SJSA1 (cell line): ENCODE data around the gene ABCB6. TPM values are rescaled to one million over a fixed set of nuclear protein-coding genes. Genes with fewer than 3 reads are reported as not detected.

Experiments used
- DNase-seq, 2 experiments: peaks; one replicate each; pipeline ENCODE4 v3.0.0-alpha.2; 2015 to 2020; ENCODE audit warnings: low spot score in 2 of 2, low read depth in 1 of 2
- H3K27ac ChIP-seq: fragments of 250-450 bp; sonication (Bioruptor Pico); 2 replicates; pipeline ENCODE4 v1.5.1; 2020; ENCODE audit warnings: mild to moderate bottlenecking, moderate library complexity
- H3K27me3 ChIP-seq: fragments of 250-450 bp; sonication (Bioruptor Pico); replicated peaks from 2 replicates; pipeline ENCODE4 v1.5.1; 2020; ENCODE audit warnings: mild to moderate bottlenecking, moderate library complexity
- H3K36me3 ChIP-seq: fragments of 250-450 bp; sonication (Bioruptor Pico); 2 replicates; pipeline ENCODE4 v1.5.1; 2020; ENCODE audit warnings: mild to moderate bottlenecking
- H3K4me1 ChIP-seq: fragments of 250-450 bp; sonication (Bioruptor Pico); replicated peaks from 2 replicates; pipeline ENCODE4 v1.6.1; 2021; ENCODE audit warnings: mild to moderate bottlenecking
- H3K4me3 ChIP-seq: fragments of 250-450 bp; sonication (Bioruptor Pico); 2 replicates; pipeline ENCODE4 v1.5.1; 2020; ENCODE audit warnings: mild to moderate bottlenecking
- H3K9me3 ChIP-seq: fragments of 250-450 bp; sonication (Bioruptor Pico); replicated peaks from 2 replicates; pipeline ENCODE4 v1.5.1; 2020; ENCODE audit warnings: mild to moderate bottlenecking
- total RNA-seq: library from RNA; depleted of rRNA; stranded (reverse); fragments of >200 nt; shearing (Covaris generic); gene quantifications from 2 replicates; pipeline ENCODE4 v1.2.3, GENCODE V29; 2014

The ABCB6 gene
- total RNA-seq, 1 experiment from 2014 or later: 22.2 TPM

DNA sequence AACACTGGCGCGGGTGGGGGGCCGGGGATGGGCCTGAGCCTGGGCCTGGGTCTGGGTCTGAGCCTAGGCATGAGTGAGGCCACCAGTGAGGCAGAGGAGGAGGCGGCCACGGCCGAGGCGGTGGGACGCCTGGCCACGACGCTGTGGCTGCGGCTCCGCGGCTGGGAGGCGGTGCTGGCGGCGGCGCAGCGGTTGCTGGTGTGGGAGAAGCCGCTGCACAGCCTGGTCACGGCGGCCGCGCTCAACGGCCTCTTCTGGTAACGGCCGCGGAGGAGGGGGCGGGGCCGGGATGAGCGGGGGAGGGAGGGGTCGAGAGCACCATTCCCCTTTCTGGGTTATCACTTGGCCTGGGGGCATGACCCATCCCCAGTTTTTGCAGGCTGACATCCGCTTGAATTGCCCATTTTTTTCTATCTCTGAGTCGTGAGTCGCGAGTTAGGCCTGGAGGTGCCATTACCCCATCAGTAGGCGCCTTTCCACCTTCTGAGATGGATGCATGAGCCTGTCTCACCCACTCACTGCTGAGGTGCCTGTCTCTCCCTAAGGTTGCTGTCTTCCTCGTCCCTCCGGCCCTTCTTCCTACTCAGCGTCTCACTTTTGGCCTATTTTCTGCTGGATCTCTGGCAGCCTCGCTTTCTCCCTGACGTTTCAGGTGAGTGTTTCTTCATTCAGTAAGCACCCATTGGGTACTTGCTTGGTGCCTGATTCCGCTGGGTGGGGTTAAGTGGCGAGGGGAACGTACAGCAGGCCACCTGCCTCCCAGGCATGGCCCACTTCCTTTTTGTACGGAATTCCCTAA lies 40.2 kb downstream of the ABCB6 start:
- Histone ChIP-seq H3K27ac (peak overlapping the region; percentile 87), H3K9me3 (no peaks in the 10 kb centered on the region), H3K27me3 (no peaks in the 10 kb centered on the region), H3K4me3 (peak overlapping the region; percentile 73), H3K4me1 (peaks cover 17% of the 10 kb centered on the region), H3K36me3 (peaks cover 63% of the 10 kb centered on the region)
- DNase-seq: peak; percentile 29 to 60

DNA sequence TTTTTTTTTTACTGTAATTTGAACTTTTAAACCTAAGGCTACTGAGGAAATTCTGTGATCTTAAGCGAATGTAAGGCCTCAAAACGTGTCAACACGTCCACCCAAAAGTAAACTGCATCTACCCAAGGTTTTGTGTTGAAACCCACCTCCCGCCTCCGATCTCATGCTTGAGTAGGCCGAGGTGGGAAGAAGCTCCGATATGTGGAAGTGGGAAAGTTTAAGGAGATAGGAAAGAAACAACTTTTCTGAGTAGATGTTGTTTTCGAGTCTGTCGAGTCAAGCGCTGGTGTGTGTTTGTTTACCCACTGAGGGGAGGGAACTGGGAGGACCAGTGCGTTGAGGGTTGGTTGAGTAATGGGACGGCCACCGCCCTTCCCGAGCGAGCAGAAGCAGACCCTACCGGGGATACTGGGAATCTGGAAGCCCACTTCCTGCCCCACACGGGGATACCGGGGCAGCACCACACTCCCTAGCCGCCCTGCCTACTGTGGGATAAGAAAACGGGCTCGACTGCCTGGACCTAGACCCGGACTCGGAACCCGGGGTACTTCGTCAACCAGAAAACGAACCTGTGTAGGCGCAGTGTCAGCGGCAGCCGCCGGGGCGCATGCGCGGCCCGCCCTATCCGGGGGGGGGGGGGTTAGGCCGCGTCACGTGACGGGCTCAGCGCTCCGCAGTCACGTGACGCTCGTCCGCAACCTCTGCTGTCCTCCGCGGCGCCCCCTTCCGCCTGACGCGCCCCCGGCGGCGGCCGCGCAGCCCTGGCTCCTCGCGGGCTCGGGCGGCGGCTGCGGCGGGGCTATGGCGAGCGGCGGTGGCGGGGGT lies 41.0 kb downstream of the ABCB6 start, which contains the start of gene RETREG2:
RETREG2 (plus strand) TSS at position 724 of the 825 bp plus-strand sequence; CDS start at position 802, 78 bp downstream.
- Histone ChIP-seq H3K27me3 (no peaks in the 10 kb centered on the region), H3K9me3 (no peaks in the 10 kb centered on the region), H3K36me3 (peaks cover 55% of the 10 kb centered on the region), H3K4me3 (peak within 1 kb of the TSS; percentile 73), H3K4me1 (peaks cover 17% of the 10 kb centered on the region), H3K27ac (peak within 1 kb of the TSS; percentile 87)
- DNase-seq: peak; percentile 82 to 98

DNA sequence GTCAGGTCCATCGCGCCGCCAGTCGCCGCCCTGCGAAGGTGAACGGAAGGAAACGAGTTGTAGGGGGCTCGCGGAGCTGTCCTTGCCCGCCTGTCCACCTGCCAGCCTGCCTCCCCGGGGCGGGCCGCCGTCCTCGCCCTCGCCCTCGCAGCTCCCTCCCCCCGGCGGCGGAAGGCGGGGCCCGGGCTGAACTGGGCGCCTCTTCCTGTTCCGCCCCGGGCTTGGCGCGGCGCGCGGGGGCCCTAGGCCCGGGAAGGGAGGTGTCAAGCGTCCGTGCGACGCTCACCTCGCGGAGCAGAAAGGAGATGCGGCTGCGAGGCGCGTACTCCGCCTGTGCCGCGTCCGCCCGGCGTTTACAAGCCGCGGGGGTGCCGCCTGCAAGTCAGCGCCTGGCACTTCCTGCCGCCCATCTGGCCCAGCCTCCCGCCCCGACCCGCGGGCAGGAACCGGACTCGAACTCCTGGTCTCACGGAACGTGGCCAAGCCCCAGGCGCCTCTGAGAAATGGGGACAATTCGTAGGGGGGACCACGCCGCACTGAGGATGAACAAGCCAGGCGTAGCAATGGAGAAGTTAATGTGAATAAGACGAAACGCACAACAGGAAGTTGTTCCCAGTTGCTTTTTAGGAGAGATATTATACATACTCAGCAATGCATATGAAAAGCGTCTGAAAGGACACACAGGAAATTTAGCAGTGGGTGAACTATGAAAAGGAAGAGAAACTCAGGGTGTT lies 41.8 kb downstream of the ABCB6 start, which contains the start of gene CNPPD1:
CNPPD1 (minus strand) TSS at position 108 of the 734 bp plus-strand sequence; CDS start at position 11, 97 bp downstream.
- Histone ChIP-seq H3K4me1 (peaks cover 17% of the 10 kb centered on the region), H3K4me3 (peak within 1 kb of the TSS; percentile 73), H3K9me3 (no peaks in the 10 kb centered on the region), H3K36me3 (peaks cover 50% of the 10 kb centered on the region), H3K27me3 (no peaks in the 10 kb centered on the region), H3K27ac (peak within 1 kb of the TSS; percentile 87)
- peak; percentile 79 to 87 for DNase-seq

DNA sequence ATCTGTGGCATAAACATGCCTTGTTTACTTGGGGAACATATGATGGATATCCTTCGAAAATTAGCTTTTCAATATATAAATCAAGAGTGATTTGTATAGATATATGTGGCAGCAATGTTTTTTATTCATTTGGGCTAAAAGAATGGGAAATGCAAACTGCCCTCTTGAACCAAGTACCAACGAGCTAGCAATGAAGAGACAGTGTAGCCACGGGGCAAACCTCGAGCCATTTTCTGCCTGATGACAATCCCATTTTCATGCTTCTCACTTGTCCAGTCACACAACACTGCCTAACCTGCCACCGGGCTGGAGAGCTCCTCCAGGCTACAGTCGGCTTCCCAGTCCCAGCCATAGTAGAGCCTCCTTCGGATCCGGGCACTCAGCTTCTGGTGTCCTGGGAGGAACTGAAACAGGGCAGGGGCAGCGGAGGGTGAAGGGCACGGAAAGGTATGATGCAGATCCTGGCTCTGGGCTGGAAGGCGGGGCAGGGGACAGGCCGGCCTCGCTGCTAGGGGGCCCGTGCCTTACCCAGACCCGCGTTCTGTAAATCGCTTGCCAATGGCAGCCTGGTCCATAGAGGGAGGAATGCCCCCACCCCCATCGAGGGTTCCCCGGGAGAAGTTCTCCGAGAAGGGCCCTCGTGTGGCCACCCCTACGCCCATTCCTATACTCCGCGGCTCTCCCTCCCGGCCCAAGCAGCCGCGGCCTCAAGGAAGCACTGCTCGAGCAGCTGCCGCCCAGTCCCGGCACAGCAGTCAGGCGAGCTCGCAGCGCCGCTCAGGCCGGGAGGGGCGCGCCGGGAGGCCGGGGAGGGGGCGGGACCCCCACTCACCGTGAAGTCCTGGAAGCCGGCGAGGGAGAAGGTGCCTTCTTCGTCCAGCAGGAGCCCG lies 42.6 kb downstream of the ABCB6 start:
- Histone ChIP-seq H3K27me3 (no peaks in the 10 kb centered on the region), H3K4me1 (peaks cover 17% of the 10 kb centered on the region), H3K27ac (peak overlapping the region; percentile 87; the same call in 1 of the 2 replicates), H3K9me3 (no peaks in the 10 kb centered on the region), H3K36me3 (peaks cover 41% of the 10 kb centered on the region), H3K4me3 (peak overlapping the region; percentile 73)
- DNase-seq: peak in 1 of 2 experiments; percentile 52

DNA sequence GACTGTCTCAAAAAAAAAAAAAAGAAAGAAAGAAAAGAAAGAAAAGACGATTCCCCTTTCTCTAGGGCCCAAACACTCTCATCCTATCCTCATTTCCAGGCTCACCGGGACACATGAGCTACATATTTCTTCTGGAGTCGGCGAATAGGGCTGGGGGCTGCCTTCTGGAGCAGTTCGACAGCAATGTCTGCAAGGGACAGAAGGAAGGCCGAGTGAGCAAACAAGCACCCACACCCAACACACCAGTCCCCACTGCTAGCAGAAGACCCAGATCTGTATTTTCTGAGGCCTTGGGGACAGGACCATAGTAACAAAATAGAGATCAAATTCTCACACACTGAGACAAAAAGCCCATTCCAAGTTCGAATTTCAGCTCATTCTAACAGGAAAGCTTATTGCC lies 43.3 kb downstream of the ABCB6 start:
- peaks cover 35% of the 10 kb centered on the region for H3K36me3 ChIP-seq
- no peak overlapping the region for H3K27ac ChIP-seq
- H3K27me3 ChIP-seq: no peaks in the 10 kb centered on the region
- H3K9me3 ChIP-seq: no peaks in the 10 kb centered on the region
- peak overlapping the region; percentile 73 for H3K4me3 ChIP-seq
- H3K4me1 ChIP-seq: peaks cover 17% of the 10 kb centered on the region
- DNase-seq: no peak

DNA sequence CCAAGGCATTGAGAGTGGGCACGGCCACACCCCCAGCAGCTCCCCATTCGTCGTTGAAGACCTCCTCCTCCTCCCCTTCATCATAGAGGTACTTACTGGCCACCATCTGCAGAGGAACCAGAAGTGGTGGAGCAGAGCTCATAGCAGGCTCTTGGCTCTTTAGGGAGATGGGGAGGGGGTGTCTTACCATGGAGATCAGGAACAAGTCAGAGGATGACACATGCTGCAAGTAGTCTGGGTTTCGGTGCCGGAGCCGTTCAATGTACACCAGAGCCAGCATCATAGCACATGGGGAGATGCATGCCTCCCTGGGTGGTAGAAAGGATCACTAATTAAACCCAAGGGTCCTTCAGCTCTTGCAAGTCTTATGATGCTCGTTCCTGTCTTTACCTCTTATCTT lies 44.0 kb downstream of the ABCB6 start:
- DNase-seq: no peak
- H3K4me1 ChIP-seq: peaks cover 17% of the 10 kb centered on the region
- no peaks in the 10 kb centered on the region for H3K9me3 ChIP-seq
- no peak overlapping the region for H3K27ac ChIP-seq
- H3K27me3 ChIP-seq: no peaks in the 10 kb centered on the region
- H3K4me3 ChIP-seq: no peak overlapping the region
- H3K36me3 ChIP-seq: peaks cover 28% of the 10 kb centered on the region

DNA sequence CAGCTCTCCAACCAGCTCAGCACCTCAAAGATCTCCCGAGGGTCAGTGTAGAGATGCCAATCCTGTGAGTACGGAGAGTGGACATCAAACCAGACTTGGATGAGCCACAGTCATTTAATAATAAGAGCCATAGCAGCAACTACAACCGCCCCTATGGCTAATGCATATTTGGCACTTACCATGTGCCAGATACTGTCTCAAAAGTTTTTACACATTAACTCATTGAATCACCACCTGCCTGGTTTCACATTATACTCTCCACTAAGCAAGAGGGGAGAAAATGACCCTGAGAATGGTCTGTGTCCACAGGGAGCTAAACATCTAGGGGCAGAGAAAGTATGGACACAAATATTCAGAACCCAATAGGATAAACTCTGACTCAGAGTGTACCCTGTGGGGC lies 44.6 kb downstream of the ABCB6 start:
- H3K36me3 ChIP-seq: peaks cover 21% of the 10 kb centered on the region
- H3K4me3 ChIP-seq: no peak overlapping the region
- no peak for DNase-seq
- H3K9me3 ChIP-seq: no peaks in the 10 kb centered on the region
- peaks cover 15% of the 10 kb centered on the region for H3K4me1 ChIP-seq
- H3K27me3 ChIP-seq: no peaks in the 10 kb centered on the region
- no peak overlapping the region for H3K27ac ChIP-seq

DNA sequence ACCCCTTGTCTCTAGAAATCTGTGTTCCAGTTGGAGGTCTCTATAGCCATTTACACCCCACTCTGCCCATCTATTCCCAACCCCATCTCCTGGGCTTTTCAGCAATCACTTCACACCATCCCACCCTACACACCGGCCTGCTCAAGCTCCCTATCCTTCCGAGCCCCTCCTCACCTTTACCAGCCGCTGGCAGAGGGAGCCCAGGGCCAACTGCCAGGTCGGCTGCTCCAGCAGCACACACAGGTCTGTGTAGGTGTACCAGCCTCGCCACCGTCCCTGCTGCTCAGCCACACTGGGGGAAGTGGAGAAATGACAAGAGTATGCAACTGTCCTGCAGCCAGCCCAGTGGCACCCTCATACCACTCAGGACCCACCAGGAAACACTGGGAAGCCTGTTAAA lies 45.6 kb downstream of the ABCB6 start:
- DNase-seq: no peak

DNA sequence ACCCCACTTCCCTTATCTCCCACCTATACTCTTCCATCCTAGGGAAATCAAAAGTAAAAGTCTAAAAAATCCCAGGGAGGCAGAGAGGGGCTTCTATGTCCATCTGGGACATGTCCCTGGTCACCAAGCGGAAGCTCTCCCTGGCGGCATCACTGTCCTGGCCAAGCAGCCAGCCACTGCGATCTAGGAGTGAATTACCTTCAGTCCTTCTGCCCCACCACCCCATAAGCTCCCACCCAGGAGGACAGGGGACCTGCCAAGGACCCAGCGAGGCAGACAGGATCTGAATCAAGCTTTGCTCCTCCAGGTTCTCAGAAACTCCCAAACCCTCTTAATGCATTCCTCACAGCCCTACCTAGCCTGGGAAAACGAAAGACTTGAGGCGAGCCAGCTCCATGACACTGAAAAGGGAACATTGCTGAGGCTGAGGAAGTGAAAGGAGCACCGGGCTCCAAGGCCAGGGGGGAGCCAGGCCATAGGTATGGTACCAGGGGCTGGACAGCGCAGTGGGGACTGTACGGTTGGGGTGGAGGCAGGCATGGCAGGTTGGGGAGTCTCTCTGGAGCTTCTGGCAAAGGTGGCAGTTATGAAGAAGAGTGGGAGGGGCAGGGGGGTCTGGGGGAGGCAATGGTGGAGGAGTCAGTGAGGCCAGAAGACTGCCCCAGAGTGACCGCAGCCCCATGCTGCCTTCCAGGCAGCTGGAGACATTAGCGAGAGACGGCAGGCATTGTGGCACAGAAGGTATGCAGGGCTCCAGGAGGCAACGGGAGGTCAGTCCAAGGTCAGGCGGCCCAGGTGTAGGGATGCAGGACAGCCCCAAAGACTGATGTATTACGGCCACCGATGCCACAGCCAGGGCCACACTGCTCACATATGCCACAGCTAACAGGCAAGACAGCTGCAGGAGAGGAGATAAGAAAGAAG lies 46.3 kb downstream of the ABCB6 start:
- H3K4me3 ChIP-seq: no peak overlapping the region
- peaks cover 9% of the 10 kb centered on the region for H3K4me1 ChIP-seq
- no peaks in the 10 kb centered on the region for H3K27me3 ChIP-seq
- H3K27ac ChIP-seq: no peak overlapping the region
- H3K36me3 ChIP-seq: peaks cover 21% of the 10 kb centered on the region
- no peak for DNase-seq
- no peaks in the 10 kb centered on the region for H3K9me3 ChIP-seq

More for the DNA sequence above, 45.6 kb downstream of the ABCB6 start:
- Histone ChIP-seq H3K4me1 (peaks cover 9% of the 10 kb centered on the region), H3K27ac (no peak overlapping the region), H3K27me3 (no peaks in the 10 kb centered on the region), H3K36me3 (peaks cover 21% of the 10 kb centered on the region), H3K4me3 (no peak overlapping the region), H3K9me3 (no peaks in the 10 kb centered on the region)

DNA sequence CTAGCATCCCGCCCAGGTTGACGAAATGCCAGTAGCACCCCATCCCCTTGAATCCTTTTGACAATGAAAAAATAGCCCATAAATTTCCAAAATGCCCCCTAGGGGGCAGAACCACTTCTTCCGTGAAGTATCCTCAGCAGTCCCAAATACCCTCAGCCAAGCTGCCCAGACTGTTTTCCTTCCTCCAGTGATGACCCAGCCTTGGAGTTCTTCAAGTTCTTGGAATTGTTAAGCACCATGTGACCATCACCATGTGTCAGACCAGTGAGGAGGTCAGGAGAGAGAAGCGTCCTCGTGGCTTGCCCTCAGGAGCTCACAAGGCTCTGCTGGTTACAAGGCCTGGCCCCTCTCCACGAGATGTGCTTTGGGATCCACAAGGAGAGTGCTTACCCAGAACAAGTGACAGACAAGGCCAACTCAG lies 47.5 kb downstream of the ABCB6 start:
- H3K9me3 ChIP-seq: no peaks in the 10 kb centered on the region
- H3K4me3 ChIP-seq: no peak overlapping the region
- no peaks in the 10 kb centered on the region for H3K27me3 ChIP-seq
- peaks cover 17% of the 10 kb centered on the region for H3K36me3 ChIP-seq
- H3K27ac ChIP-seq: no peak overlapping the region
- H3K4me1 ChIP-seq: peaks cover 7% of the 10 kb centered on the region
- peak in 1 of 2 experiments; percentile 49 for DNase-seq

DNA sequence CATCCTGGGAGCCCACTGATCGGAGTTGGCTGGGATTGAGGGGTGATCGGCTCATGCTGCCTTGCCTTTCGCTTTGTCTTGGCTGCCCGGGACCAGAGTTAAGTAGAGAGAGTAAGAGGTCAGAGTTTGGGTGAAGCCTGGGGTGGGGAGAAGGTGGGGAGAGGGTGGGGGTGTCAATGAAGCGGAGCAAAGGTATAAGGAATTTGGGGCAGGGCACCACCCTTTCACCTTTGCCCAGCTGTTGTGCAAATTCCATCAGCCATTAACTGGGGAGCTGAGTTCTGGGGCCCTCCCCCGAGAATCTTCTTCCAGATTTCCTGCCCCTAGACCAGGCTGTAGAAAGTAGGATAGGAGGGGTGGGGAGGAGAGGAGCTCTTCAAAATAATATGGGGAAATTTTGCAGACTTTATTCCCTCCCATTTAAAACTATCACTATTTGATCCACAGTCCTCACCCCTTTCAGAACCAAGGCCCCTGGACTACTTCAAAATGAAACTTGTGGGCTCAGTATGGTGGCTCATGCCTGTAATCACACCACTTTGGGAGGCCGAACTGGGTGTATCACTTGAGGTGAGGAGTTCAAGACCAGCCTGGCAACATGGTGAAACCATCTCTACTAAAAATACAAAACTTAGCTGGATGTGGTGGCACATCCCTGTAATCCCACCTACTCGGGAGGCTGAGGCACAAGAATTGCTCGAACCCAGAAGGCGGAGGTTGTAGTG lies 48.7 kb downstream of the ABCB6 start, which contains the start of gene SLC23A3:
SLC23A3 (minus strand) TSS at position 100 of the 725 bp plus-strand sequence; CDS start at position 55, 45 bp downstream.
- H3K27me3 ChIP-seq: no peaks in the 10 kb centered on the region
- no peak within 1 kb of the TSS for H3K4me3 ChIP-seq
- no peaks in the 10 kb centered on the region for H3K4me1 ChIP-seq
- H3K27ac ChIP-seq: no peak within 1 kb of the TSS
- DNase-seq: no peak
- no peaks in the 10 kb centered on the region for H3K9me3 ChIP-seq
- peaks cover 15% of the 10 kb centered on the region for H3K36me3 ChIP-seq
